OCI-LY7 (cell line): ENCODE results near the gene HIP1R. TPM values are rescaled to one million over a fixed set of nuclear protein-coding genes. Genes with fewer than 3 reads are reported as not detected.

ENCODE experiments used
- BruUV-seq: library from RNA; stranded (reverse); fragments of 400-500 nt; replicated peaks from 2 replicates; lab custom pipeline; 2021; lab: Mats Ljungman, UMichigan
- CTCF ChIA-PET: fragments of 300-600 bp; sonication (Branson Sonifier 250); formaldehyde crosslinking; loops from one replicate; lab custom pipeline; 2022; ENCODE audit warnings: antibody characterized with exemption; ENCODE audit not compliant: unreplicated experiment; lab: Charles Lee
- POLR2A ChIA-PET: fragments of 300-600 bp; sonication (Branson Sonifier 250); formaldehyde crosslinking; loops from one replicate; lab custom pipeline; 2022; ENCODE audit warnings: antibody characterized with exemption; lab: Charles Lee
- DNase-seq: peaks from one replicate; pipeline ENCODE4 v3.0.0-alpha.2; 2015; ENCODE audit warnings: low spot score
- H2AFZ ChIP-seq: fragments of 200-600 bp; sonication (generic), shearing (Covaris generic); 2 replicates; pipeline ENCODE4 v1.6.1; 2014; ENCODE audit warnings: mild to moderate bottlenecking, antibody characterized with exemption, low read length, moderate library complexity
- H3K27ac ChIP-seq: fragments of 200-600 bp; sonication (generic); 2 replicates; pipeline ENCODE4 v1.5.1; 2014; ENCODE audit warnings: mixed run types, low read depth, mild to moderate bottlenecking, moderate library complexity, low read length, inconsistent platforms; ENCODE audit not compliant: poor library complexity, severe bottlenecking
- H3K36me3 ChIP-seq: fragments of 200-600 bp; sonication (generic); 2 replicates; pipeline ENCODE4 v1.6.1; 2014; ENCODE audit warnings: mild to moderate bottlenecking, antibody characterized with exemption, low read length, moderate library complexity, mixed read lengths; ENCODE audit not compliant: insufficient read depth
- H3K4me1 ChIP-seq: fragments of 200-600 bp; sonication (generic); 2 replicates; pipeline ENCODE4 v1.5.1; 2014; ENCODE audit warnings: mild to moderate bottlenecking, low read length; ENCODE audit not compliant: insufficient read depth, poor library complexity, severe bottlenecking
- H3K4me2 ChIP-seq: fragments of 200-600 bp; sonication (generic); 2 replicates; pipeline ENCODE4 v1.6.1; 2014; ENCODE audit warnings: mild to moderate bottlenecking, low read length
- H3K4me3 ChIP-seq: fragments of 200-600 bp; sonication (generic); 2 replicates; pipeline ENCODE4 v1.5.1; 2014; ENCODE audit warnings: mild to moderate bottlenecking, low read depth, low read length; ENCODE audit not compliant: poor library complexity, severe bottlenecking
- H3K79me2 ChIP-seq: fragments of 200-600 bp; sonication (generic); 2 replicates; pipeline ENCODE4 v1.6.1; 2016; ENCODE audit warnings: low read depth, mild to moderate bottlenecking, low read length, moderate library complexity, mixed read lengths; ENCODE audit not compliant: insufficient read depth
- H3K9me2 ChIP-seq: fragments of 200-600 bp; sonication (generic); 2 replicates; pipeline ENCODE4 v1.6.1; 2016; ENCODE audit warnings: mild to moderate bottlenecking, low read length, mixed read lengths; ENCODE audit not compliant: insufficient read depth
- H3K9me3 ChIP-seq: fragments of 200-600 bp; sonication (generic); 2 replicates; pipeline ENCODE4 v1.6.1; 2014; ENCODE audit warnings: mild to moderate bottlenecking, mixed run types, low read length, mixed read lengths
- H4K20me1 ChIP-seq: fragments of 200-600 bp; sonication (generic); 2 replicates; pipeline ENCODE4 v1.6.1; 2014; ENCODE audit warnings: mild to moderate bottlenecking, antibody characterized with exemption, low read length, moderate library complexity, mixed read lengths; ENCODE audit not compliant: insufficient read depth
- EZH2phosphoT487 ChIP-seq: fragments of 200-600 bp; sonication (generic); IDR thresholded peaks from 2 replicates; pipeline ENCODE4 v1.6.1; 2018; ENCODE audit warnings: low read depth, borderline replicate concordance, mild to moderate bottlenecking, mixed run types, antibody characterized with exemption, low read length, moderate library complexity, mixed read lengths
- intact Hi-C: fragments of 100-400 bp; cut with micrococcal nuclease; formaldehyde crosslinking; loops from one replicate; pipeline ENCODE4 v1.10.0; 2022; ENCODE audit not compliant: unreplicated experiment
- total RNA-seq, 2 experiments: library from RNA; depleted of rRNA in 1 of 2; stranded (reverse); fragments of >200 nt in 1 of 2; shearing (Covaris generic) in 1 of 2; gene quantifications; 2 replicates each; pipeline ENCODE4 v1.2.3, GENCODE V29; 2014 to 2022
- TF ChIP-seq, protein P1 (sequence below): fragments of 200-600 bp; sonication (generic); conservative IDR thresholded peaks from 2 replicates; pipeline ENCODE4 v1.5.1; 2014; ENCODE audit warnings: mild to moderate bottlenecking, antibody characterized with exemption, low read length, moderate library complexity, mixed read lengths

Gene HIP1R
- total RNA-seq, 2 experiments from 2014 or later, result 56.5 to 66.4 TPM

DNA sequence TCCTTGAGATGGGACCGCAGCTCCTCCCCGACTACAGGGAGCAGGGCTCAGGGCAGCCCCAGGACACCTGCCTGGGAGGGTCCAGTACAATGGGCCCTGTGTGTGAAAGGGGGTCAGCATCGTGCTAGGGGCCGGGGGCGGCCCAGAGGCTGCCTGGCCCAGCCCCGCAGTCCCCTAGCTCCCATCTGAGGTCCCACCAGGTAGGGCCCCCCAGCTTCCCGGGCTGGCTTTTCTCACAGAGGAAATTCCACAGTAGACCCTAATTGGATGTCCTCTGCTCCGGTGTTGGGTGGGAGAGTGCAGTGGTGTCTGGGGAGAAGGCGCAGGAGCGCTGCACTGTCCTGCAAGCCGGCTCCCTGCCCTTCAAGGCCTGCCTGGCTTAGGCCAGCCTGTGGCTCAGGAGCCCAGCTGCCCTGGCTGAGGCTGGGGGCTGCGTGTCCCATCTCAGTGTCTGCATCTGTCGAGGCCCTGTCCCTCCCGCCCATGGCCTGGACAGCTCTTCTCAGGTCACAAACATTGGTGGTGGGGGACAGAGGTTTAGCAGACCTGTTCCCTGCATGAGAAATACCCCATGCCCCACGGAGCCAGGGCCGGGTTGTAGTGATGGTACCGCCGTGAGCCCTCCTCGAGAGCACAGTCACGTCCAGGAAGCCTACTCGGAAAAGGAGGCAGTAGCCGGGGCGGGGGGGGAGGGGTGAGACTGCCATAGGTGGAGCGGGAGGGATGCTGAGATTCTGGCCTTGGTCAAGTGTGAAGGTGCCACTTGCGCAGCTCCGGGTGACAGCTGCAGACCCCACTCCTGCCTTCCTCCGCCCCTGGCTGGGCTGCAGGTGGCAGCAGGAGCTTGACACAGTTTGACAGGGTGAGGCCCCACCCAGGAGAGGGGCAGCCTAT lies 11.6 kb downstream of the HIP1R start:
- BruUV-seq, result no TSS peak
- ChIA-PET CTCF (no interaction called here), POLR2A (interaction anchor here (0.8 to 1.1 kb wide), 2 partner anchors 11 to 22 kb away, joined by 3 to 5 read pairs; no protein-coding TSS in a partner anchor)
- Histone ChIP-seq H4K20me1 (no peaks in the 10 kb centered on the region; the same call in 1 of the 2 replicates), H3K79me2 (peaks cover 16% of the 10 kb centered on the region), H3K9me2 (no peaks in the 10 kb centered on the region), H2AFZ (no peak overlapping the region), H3K4me1 (peaks cover 9% of the 10 kb centered on the region), H3K27ac (no peak overlapping the region), H3K4me3 (no peak overlapping the region), H3K4me2 (no peak overlapping the region), H3K36me3 (peaks cover 24% of the 10 kb centered on the region), H3K9me3 (no peaks in the 10 kb centered on the region)
- intact Hi-C loops, result no loop called here
- TF ChIP-seq, protein P1, sequence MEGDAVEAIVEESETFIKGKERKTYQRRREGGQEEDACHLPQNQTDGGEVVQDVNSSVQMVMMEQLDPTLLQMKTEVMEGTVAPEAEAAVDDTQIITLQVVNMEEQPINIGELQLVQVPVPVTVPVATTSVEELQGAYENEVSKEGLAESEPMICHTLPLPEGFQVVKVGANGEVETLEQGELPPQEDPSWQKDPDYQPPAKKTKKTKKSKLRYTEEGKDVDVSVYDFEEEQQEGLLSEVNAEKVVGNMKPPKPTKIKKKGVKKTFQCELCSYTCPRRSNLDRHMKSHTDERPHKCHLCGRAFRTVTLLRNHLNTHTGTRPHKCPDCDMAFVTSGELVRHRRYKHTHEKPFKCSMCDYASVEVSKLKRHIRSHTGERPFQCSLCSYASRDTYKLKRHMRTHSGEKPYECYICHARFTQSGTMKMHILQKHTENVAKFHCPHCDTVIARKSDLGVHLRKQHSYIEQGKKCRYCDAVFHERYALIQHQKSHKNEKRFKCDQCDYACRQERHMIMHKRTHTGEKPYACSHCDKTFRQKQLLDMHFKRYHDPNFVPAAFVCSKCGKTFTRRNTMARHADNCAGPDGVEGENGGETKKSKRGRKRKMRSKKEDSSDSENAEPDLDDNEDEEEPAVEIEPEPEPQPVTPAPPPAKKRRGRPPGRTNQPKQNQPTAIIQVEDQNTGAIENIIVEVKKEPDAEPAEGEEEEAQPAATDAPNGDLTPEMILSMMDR, result no peak
- TF ChIP-seq EZH2phosphoT487, result no peak
- no peak for DNase-seq

GRCh38 chr12:122847516-122847836 lies 12.2 kb downstream of the HIP1R start:
- no peak for DNase-seq
- no peak overlapping the region for H3K4me2 ChIP-seq
- H3K27ac ChIP-seq, result no peak overlapping the region
- peaks cover 11% of the 10 kb centered on the region; the same call in 1 of the 2 replicates for H3K79me2 ChIP-seq
- no peaks in the 10 kb centered on the region; the same call in 1 of the 2 replicates for H4K20me1 ChIP-seq
- CTCF ChIA-PET, result no interaction called here
- no peak for TF ChIP-seq EZH2phosphoT487
- TF ChIP-seq, protein P1, result no peak
- no peak overlapping the region for H3K4me3 ChIP-seq
- H2AFZ ChIP-seq, result no peak overlapping the region
- no TSS peak for BruUV-seq
- peaks cover 9% of the 10 kb centered on the region for H3K4me1 ChIP-seq
- H3K36me3 ChIP-seq, result peaks cover 29% of the 10 kb centered on the region
- no peaks in the 10 kb centered on the region for H3K9me3 ChIP-seq
- H3K9me2 ChIP-seq, result no peaks in the 10 kb centered on the region
- POLR2A ChIA-PET, result no interaction called here
- intact Hi-C loops, result no loop called here

GRCh38 chr12:122847921-122848421 lies 12.7 kb downstream of the HIP1R start:
- no peaks in the 10 kb centered on the region for H3K9me3 ChIP-seq
- intact Hi-C loops, result no loop called here
- ChIA-PET CTCF (no interaction called here), POLR2A (no interaction called here)
- H3K4me2 ChIP-seq, result no peak overlapping the region
- peaks cover 8% of the 10 kb centered on the region; the same call in 1 of the 2 replicates for H3K79me2 ChIP-seq
- no TSS peak for BruUV-seq
- no peaks in the 10 kb centered on the region; the same call in 1 of the 2 replicates for H4K20me1 ChIP-seq
- H3K27ac ChIP-seq, result no peak overlapping the region
- no peaks in the 10 kb centered on the region for H3K9me2 ChIP-seq
- H3K4me3 ChIP-seq, result no peak overlapping the region
- no peak for DNase-seq
- no peak overlapping the region for H2AFZ ChIP-seq
- TF ChIP-seq EZH2phosphoT487, result no peak
- TF ChIP-seq, protein P1, result no peak
- H3K36me3 ChIP-seq, result peaks cover 30% of the 10 kb centered on the region
- H3K4me1 ChIP-seq, result peaks cover 9% of the 10 kb centered on the region
